Vagina (tissue), 2 donors: Measurements from ENCODE around the gene SCN4A.

Experiments
- CTCF ChIP-seq, 3 experiments: fragments of 450-650 bp in 2 of 3; fragments of 200-600 bp in 1 of 3; sonication (generic) in 1 of 3; IDR thresholded peaks; one replicate each; pipeline ENCODE4 v1.5.1; 2017 to 2019; ENCODE audit warnings: antibody characterized with exemption in 3 of 3, mild to moderate bottlenecking in 2 of 3, moderate library complexity in 2 of 3
- POLR2A ChIP-seq, 2 donors: fragments of 450-650 bp; IDR thresholded peaks; one replicate each; pipeline ENCODE4 v1.6.1; 2017; ENCODE audit warnings: antibody characterized with exemption in 2 of 2, mild to moderate bottlenecking in 2 of 2, moderate library complexity in 2 of 2
- POLR2AphosphoS5 ChIP-seq, 2 donors: sonication (generic); formaldehyde crosslinking; IDR thresholded peaks; one replicate each; pipeline ENCODE4 v1.9.0; 2017; ENCODE audit warnings: antibody characterized with exemption in 2 of 2, mild to moderate bottlenecking in 2 of 2, low read depth in 1 of 2; ENCODE audit not compliant: insufficient read depth in 1 of 2

GRCh38 chr17:63948521-63948920 is 24.2 kb downstream of the SCN4A start:
- TF ChIP-seq CTCF (IDR thresholded peaks at IDR 0.05): no peak
- TF ChIP-seq POLR2AphosphoS5 (IDR thresholded peaks at IDR 0.05; ENCODE audit: insufficient read depth in 1 of 2, low read depth in 1 of 2): no peak
- no peak for TF ChIP-seq POLR2A (IDR thresholded peaks at IDR 0.05)
